Activated CD8-positive, alpha-beta memory T cell treated with anti-CD3 and anti-CD28 coated beads for 4 hours (primary cell): ENCODE results near the gene TEX29.

Source experiments
- DNase-seq, 2 donors: peaks; one replicate each; pipeline ENCODE4 v3.0.0-alpha.2; 2020; ENCODE audit warnings: low read depth in 2 of 2

TEX29 gene

GRCh38 chr13:111368091-111368490 is 47.6 kb downstream of the TEX29 start:
- DNase-seq: no peak

DNA sequence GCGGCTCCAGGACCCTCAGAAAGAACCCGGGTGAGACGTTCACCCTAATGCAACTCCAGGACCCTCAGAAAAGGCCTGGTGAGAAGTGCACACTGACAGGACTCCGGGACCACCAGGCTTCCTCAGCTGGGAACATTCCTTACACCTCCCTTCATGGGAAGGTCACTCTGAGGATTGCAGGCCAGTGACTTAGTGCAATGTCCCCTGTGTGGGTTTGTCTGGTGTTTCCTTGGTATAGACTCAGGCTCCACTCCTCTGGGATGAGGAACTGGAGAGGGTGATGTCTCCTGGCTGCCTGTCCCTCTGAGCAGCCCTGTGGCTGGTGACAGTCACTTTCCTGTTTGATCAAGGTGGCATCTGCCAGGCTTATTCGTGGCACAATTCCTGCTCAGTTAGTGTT is 49.7 kb downstream of the TEX29 start:
- DNase-seq: no peak

- DNase-seq: no peak
Measured at GRCh38 chr13:111370570-111371535, 50.4 kb downstream of the TEX29 start.

DNA sequence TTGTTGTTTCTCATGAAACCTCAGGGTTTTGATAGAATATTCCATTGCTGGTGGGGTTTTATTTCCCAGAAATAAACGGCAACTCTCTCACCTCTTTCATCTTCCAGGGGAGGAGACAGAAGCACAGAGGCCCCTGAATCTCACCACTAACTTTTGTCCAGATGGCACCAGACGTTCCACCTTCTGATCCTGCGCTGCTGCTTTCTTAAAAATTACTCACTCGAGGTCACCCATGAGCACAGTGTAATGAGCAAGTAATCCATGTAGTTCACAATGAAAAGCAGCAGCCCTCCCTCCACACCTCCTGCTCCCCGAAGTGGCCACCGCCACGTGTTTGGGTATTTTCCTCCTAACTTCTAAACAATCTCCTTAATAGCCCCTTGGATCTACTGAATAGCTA is 51.3 kb downstream of the TEX29 start:
- no peak for DNase-seq

GRCh38 chr13:111372651-111373425 is 52.4 kb downstream of the TEX29 start:
- no peak for DNase-seq

DNA sequence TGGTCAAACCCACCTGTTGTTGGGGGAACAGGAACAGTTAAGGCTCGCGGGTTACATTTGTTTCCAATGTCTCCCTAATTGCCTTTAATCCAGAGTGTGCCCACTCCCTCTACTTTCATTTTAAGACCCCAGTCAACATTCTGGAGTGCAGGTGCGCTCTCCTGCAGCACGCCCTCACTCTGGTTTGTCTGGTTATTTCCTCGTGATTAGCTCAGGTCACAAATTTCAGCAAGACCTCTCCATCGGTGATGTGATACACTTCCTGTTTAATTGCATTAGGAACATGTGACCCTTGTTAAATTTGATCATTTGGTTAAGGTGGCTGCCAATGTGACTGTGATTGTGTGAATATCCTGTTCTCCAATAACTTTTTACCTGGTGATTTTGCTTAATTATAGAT is 53.0 kb downstream of the TEX29 start:
- no peak for DNase-seq

- no peak for DNase-seq
Measured at GRCh38 chr13:111380431-111380830, 60.0 kb downstream of the TEX29 start.

DNA sequence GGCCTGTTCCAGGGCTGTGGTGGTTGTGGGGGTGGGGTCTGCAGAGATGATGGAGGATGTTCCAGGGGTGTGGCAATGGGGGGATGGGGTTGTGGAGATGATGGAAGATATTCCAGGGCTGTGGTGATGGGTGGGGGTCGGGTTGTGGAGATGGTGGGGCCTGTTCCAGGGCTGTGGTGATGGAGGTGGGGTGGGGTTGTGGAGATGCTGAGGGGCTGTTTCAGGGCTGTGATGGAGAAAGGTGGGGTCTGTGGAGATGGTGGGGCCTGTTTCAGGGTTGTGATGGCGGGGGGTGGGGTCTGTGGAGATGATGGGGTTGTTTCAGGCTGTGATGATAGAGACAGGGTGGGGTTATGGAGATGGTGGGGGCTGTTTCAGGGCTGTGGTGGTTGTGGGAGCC is 62.0 kb downstream of the TEX29 start:
- no peak for DNase-seq

- DNase-seq: no peak
Measured at GRCh38 chr13:111382877-111383276, 62.4 kb downstream of the TEX29 start.

DNA sequence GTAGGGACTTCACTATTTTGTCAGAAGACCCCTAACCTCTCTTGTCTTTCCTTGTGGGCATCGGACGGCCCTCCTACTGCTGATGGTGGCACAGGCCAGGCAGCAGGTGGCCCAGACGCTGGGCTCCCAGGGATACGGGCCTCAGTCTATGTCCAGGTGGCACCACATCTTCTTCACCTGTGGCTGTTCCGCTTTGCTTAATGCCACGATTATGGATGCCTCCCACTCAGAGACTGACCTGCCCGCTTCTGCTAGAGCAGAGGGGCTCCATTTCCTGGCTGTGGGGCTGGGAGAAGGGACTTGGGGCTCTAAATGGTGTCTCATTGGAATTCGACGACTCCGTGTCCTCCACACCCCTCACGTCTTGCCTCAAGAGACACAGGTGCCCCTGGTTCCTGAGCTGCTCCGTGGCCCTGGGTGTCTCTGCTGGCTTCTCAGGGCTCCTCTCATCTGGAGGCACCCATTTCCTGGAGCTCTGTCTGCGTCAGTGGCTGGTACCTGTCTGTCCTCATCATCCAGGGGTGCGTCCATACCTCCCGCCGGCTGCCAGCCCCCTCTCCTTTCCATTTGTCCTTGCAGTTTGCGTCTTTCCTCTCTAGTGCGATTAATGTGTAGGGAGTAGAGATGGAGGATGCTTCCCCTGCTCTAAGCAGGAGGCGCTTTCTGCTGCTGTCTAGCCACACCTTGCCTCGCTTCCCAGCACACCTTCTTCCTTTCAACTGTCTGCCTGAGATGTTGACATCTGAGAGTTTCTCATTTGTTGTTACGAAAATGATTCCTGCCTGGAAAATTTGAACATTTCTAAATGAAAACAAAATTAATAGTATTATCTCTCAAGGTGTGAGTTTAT is 63.4 kb downstream of the TEX29 start:
- no peak for DNase-seq

DNA sequence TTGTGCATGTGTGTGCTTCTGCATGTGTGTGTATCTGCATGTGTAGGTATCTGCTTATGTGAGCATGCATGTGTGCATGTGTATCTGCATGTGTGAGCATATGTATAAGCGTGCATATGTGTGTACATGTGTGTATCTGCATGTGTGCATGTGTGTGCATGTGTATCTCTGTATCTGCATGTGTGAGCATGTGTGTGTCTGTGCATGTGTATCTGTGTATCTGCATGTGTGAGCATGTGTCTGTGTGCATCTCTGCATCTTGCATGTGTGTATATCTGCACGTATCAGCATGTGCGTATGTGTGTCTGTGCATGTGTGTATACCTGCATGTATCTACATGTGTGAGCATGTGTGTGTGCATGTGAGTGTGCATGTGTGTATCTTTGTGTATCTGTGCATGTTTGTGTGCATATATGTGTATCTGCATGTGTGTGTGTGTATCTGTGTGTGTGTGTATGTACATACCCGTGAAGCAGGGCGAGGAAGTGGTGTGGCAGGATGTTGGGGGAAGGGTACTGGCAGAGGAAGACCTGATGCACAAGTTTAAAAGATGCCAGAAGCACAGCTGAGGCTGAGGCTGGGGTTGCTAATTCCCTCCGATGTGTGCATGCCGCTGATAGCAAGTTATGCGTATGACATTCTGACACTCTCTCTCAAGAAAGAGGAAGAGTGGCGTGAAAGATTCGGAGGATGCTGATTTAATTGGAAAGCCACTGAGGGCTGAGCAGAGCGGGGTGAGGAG is 64.2 kb downstream of the TEX29 start:
- no peak for DNase-seq

GRCh38 chr13:111385183-111385857 is 64.9 kb downstream of the TEX29 start:
- no peak for DNase-seq

DNA sequence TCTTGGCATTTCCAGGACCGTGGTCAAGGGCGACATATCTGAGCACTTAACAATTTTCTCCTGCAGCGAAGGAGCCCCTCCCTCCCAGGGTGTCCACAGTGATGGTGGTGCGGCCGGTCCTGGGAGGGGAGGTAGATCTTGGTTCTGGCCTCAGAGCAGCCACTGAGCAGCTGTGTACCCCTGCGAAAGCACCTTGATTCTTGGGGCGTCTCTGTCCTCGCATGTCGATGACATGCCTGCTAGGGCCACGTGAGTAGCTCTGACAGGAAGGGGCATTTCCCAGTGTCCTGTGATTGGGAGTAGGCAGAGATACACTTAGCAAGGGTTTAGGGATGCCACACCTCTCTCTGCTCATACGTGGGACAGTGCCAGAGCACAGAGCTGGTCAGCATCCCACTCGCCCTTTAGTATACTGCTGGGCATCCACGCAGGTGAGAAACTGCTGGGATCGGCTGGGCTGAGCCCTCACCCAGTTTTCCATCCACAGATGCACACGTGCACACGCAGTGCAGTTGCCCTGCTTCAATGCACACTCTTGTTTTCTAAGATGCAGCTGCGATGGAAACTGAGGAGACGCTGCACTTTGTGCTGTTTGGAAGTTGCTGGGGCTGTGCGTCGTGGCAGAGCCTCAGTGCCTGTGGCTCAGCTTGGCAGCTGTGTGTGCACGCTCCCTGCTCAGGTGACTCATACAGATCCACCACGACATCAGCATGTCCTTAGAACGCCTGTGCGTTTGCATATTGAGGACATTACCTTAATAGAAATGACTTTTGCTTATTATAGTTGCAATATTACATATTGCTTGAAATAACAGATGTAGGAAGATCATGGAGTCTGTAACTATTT is 66.8 kb downstream of the TEX29 start:
- DNase-seq: no peak

DNA sequence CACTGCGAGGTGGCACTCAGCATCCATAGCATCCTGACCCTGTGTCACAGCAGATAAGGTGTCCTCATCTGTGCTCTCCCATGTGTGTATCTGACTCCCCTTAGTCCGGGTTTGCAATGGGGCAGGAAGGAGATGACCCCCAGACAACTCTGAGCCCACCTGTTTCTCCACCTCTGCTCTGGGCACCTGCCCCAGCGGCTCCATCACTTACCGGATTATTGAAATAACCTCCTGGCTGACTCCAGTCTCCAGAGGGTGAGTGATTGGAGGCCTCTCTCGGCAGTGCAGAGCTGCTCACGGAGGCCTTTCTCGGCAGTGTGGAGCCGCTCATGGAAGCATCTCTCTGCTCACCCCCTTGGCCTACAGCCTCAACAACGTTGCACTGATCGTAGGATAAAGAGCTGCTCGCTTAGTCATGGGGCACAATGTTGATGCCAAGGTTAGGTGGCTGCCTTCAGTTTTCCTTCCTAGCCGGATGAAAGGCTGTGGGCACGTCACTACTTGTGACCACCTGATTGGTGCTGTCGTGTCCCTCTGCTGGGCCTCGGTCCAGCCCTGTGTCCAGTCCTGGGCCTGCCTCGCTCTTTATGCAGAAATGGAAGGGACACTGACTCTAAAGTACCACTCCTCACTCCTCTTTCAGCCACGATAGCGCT is 67.6 kb downstream of the TEX29 start:
- DNase-seq: no peak

GRCh38 chr13:111388851-111389500 is 68.5 kb downstream of the TEX29 start:
- no peak for DNase-seq

DNA sequence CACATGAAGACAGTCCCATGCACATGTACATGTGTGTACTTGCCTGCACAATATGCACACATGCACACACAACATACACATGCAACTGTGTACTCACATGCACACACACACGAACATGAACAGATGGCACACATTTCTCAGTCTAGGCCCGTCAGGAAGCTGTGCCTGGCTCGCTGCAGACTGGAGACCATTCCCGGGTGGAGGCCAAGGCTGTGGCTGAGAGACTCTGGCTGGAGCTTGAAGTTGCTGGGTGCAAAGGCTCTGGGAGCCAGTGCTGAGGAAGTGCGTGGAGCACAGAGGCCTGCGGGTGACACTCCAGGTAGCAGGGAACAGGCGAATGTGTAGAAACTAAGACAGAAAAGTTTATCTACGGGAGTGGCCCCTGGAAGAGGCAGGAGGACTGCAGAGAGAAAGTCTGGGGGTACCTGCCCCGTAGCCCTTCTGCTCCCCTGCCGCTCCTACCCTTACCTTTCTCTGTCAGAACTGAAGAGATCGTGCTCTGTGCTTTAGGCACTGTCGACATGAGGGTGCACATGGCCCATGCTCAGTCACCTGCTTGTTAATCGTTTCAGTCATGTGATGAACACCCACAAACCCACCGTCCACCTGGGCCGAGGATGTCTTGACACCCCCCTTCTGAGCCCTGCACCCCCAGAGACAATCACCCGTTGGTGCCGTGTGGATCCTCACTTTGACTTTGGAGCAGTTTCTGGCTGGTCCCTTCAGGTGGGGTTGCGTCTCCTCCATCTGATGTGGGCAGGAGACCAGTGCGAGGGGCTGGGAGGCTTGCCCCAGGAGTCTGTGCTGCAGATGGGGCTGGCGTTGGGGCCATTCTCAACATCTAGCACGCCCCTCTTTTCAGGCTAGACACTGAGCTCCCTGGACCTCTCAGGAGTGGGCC is 69.4 kb downstream of the TEX29 start:
- no peak for DNase-seq

DNA sequence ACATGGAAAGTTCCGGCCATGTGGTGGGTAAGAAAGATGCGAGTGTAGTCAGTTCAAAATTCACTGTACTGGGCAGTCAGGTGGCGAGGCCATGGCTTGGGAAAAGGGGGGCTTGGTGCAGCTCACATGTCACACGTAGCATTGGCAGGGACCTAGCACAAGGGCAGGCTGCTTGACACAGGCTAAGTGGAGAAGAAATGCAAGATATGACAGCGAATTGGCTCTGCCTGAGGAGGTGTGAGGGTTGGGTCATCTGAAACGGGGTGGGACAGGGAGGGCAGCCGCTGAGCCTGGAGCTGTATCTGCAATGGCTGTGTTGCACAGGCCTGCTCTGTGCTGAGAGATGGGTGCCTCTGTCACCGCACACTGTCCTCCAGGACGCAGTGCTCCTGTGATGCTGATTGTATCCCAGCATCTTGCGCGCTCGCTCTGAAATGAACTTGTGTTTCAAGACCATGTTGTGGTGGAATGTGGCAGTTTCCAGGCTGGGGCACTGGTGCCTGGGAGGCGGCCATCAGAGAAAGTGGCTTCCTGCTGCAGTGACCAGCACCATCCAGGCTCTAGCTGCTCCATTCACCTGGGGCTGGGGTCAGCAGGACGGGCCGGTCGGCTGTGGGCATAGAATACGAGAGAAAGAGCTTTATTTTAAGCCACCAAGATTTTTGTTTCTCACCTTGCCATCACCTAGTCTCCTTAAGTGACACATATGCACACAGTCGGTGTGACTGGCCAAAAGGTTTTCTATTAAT is 70.3 kb downstream of the TEX29 start:
- no peak for DNase-seq
